ENCODE data around the gene INF2. TPM values are rescaled to one million over a fixed set of nuclear protein-coding genes. Genes with fewer than 3 reads are reported as not detected.

The INF2 gene
- total RNA-seq, 4 donors from 2014 or later: 36.7 to 43.6 (median 37.8) TPM

- peak overlapping the region; percentile 89 to 91 (median 90) for H3K27ac ChIP-seq
- intact Hi-C loops (cut with DNase I): no loop called here
- H3K36me3 ChIP-seq: no peaks in the 10 kb centered on the region
- no peak for TF ChIP-seq POLR2A (IDR thresholded peaks at IDR 0.05)
- no peak for TF ChIP-seq CTCF (IDR thresholded peaks at IDR 0.05)
- WGBS, 2 donors: 18 to 68% methylated on average over 3 to 4 of the region's 29 CpGs
- no peaks in the 10 kb centered on the region for H3K27me3 ChIP-seq
- peak overlapping the region; percentile 42 to 68 (median 60) for H3K4me3 ChIP-seq
- H3K4me1 ChIP-seq: peaks cover 46 to 55% (median 46%) of the 10 kb centered on the region in 3 donors
- H3K9me3 ChIP-seq: no peaks in the 10 kb centered on the region
- DNase-seq: no peak
Observed at GRCh38 chr14:104676694-104677511, 12.5 kb upstream of the INF2 start.

- Histone ChIP-seq H3K4me3 (peak overlapping the region; percentile 42 to 68 (median 60)), H3K36me3 (no peaks in the 10 kb centered on the region), H3K27ac (peak overlapping the region; percentile 89 to 91 (median 90)), H3K9me3 (no peaks in the 10 kb centered on the region), H3K4me1 (peaks cover 53 to 63% (median 55%) of the 10 kb centered on the region in 3 donors), H3K27me3 (no peaks in the 10 kb centered on the region)
- no peak for DNase-seq
- intact Hi-C loops (cut with DNase I): no loop called here
- 0 to 2% methylated on average over 9 to 10 of the region's 43 CpGs for WGBS, 2 donors
- TF ChIP-seq POLR2A (IDR thresholded peaks at IDR 0.05): peak in 3 of 4 donors; percentile 8 to 75 (median 54)
- no peak for TF ChIP-seq CTCF (IDR thresholded peaks at IDR 0.05)
Observed at GRCh38 chr14:104677512-104678332, 11.7 kb upstream of the INF2 start.

- DNase-seq: no peak
- H3K36me3 ChIP-seq: no peaks in the 10 kb centered on the region
- peak overlapping the region; percentile 89 to 91 (median 90) for H3K27ac ChIP-seq
- no peaks in the 10 kb centered on the region for H3K9me3 ChIP-seq
- peak overlapping the region; percentile 42 to 68 (median 60) for H3K4me3 ChIP-seq
- peaks cover 53 to 69% (median 57%) of the 10 kb centered on the region in 3 donors for H3K4me1 ChIP-seq
- TF ChIP-seq CTCF (IDR thresholded peaks at IDR 0.05) (no peak), POLR2A (IDR thresholded peaks at IDR 0.05) (no peak)
- WGBS, 2 donors: 6 to 13% methylated on average over 8 of the region's 13 CpGs
- H3K27me3 ChIP-seq: no peaks in the 10 kb centered on the region
- intact Hi-C loops (cut with DNase I): no loop called here
Observed at GRCh38 chr14:104678346-104678745, 11.1 kb upstream of the INF2 start.

GRCh38 chr14:104678901-104679705 is 10.3 kb upstream of the INF2 start:
- H3K4me3 ChIP-seq: no peak overlapping the region
- no peaks in the 10 kb centered on the region for H3K36me3 ChIP-seq
- H3K4me1 ChIP-seq: peaks cover 53 to 73% (median 57%) of the 10 kb centered on the region in 3 donors
- H3K27me3 ChIP-seq: no peaks in the 10 kb centered on the region
- intact Hi-C loops (cut with DNase I): no loop called here
- no peak for TF ChIP-seq POLR2A (IDR thresholded peaks at IDR 0.05)
- no peak for TF ChIP-seq CTCF (IDR thresholded peaks at IDR 0.05)
- DNase-seq: no peak
- H3K27ac ChIP-seq: peak overlapping the region; percentile 89 to 91 (median 90)
- 91 to 100% methylated on average over 1 to 8 of the region's 18 CpGs for WGBS, 2 donors
- H3K9me3 ChIP-seq: no peaks in the 10 kb centered on the region

All from esophagus squamous epithelium (tissue), 5 donors.